ENCODE results near the gene IMMP2L. TPM values are rescaled to one million over a fixed set of nuclear protein-coding genes. Genes with fewer than 3 reads are reported as not detected.

The IMMP2L gene
- total RNA-seq, 1 donor from 2014 or later: 31.9 TPM

DNA sequence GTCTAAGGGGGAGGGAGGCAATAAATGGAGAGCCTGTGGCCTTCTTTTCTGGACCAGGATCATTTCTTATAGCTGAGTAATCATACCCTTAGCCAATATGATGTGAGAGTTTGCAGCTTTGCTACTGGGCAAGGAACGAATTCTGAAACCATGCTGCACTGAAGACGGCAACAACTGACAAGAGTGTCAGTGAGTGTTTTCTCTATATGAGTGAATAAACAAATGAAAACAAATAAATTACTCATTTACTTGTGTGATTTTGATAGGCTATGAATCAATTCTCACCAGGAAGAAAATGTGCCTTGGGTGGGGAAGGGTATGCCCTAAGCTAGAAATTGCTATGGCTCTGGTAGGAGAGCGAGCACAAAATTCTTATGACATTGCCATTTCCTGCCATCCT lies 550.8 kb downstream of the IMMP2L start:
- no peaks in the 10 kb centered on the region for H3K9me3 Mint-ChIP-seq
- POLR2A ChIA-PET: no interaction called here
- no peaks in the 10 kb centered on the region for H3K36me3 Mint-ChIP-seq (ENCODE audit: low read depth)
- CTCF ChIA-PET: no interaction called here
- intact Hi-C loops (cut with micrococcal nuclease): loop anchor here (2.0 kb wide), 1 partner anchor 13 kb away; no protein-coding TSS in a partner anchor
- DNase-seq (no peak), ATAC-seq (ENCODE audit: low read depth) (no peak)
- peaks cover 26% of the 10 kb centered on the region for H3K4me1 Mint-ChIP-seq
- no peaks in the 10 kb centered on the region for H3K27me3 Mint-ChIP-seq
- no peak overlapping the region for H3K4me3 Mint-ChIP-seq
- no peak overlapping the region for H3K27ac Mint-ChIP-seq
- TF ChIP-seq, protein P1, sequence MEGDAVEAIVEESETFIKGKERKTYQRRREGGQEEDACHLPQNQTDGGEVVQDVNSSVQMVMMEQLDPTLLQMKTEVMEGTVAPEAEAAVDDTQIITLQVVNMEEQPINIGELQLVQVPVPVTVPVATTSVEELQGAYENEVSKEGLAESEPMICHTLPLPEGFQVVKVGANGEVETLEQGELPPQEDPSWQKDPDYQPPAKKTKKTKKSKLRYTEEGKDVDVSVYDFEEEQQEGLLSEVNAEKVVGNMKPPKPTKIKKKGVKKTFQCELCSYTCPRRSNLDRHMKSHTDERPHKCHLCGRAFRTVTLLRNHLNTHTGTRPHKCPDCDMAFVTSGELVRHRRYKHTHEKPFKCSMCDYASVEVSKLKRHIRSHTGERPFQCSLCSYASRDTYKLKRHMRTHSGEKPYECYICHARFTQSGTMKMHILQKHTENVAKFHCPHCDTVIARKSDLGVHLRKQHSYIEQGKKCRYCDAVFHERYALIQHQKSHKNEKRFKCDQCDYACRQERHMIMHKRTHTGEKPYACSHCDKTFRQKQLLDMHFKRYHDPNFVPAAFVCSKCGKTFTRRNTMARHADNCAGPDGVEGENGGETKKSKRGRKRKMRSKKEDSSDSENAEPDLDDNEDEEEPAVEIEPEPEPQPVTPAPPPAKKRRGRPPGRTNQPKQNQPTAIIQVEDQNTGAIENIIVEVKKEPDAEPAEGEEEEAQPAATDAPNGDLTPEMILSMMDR (IDR thresholded peaks at IDR 0.05): no peak

DNA sequence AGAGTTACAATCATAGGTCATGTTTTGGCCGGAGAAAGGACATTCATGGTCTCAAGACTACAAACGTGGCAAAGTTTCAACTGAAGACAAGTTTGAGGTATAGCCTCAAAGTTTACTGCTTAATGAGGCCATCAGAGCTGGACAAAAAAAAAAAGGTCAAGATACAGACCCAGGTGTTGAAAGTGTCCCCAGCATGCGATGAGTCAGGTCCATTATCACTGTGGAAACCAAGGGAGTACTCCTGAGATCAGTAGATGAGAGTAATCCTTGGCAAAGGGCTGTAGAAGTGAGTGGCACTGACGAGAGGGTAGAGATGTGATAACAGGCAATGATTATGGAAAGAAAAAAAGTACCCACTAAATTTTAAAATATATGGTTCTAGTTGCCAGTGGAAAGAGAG lies 551.5 kb downstream of the IMMP2L start:
- TF ChIP-seq, protein P1 (IDR thresholded peaks at IDR 0.05): no peak
- no peaks in the 10 kb centered on the region for H3K36me3 Mint-ChIP-seq (ENCODE audit: low read depth)
- H3K4me1 Mint-ChIP-seq: peaks cover 26% of the 10 kb centered on the region
- H3K9me3 Mint-ChIP-seq: no peaks in the 10 kb centered on the region
- POLR2A ChIA-PET: no interaction called here
- DNase-seq: no peak
- no peak overlapping the region for H3K4me3 Mint-ChIP-seq
- H3K27me3 Mint-ChIP-seq: no peaks in the 10 kb centered on the region
- intact Hi-C loops (cut with micrococcal nuclease): loop anchor here (2.0 kb wide), 1 partner anchor 14 kb away; no protein-coding TSS in a partner anchor
- no peak overlapping the region for H3K27ac Mint-ChIP-seq
- CTCF ChIA-PET: no interaction called here
- no peak for ATAC-seq (ENCODE audit: low read depth)

DNA sequence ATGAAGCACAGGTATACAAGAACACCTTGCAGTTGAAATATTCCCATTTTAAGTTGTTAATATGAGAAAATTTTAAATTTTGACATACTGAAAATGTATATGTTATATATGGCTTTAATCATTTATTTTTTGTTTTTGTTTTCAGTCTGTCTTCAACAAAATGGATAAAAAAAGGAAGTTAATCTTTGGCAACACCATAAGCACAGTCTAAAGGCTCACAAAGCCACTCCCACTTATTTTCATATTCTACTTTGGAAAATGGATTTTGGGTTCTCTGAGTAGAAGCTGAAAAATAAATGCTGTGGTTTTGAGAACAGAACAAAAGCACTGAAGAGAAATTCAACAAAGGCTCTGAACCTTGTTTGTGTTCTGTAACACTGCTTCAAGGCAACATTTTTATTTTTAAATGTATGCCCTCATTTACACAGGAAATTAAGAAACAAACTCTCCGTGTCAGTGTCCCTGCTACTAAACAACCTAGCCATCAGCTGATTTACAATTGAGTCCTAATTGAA lies 552.7 kb downstream of the IMMP2L start:
- DNase-seq (no peak), ATAC-seq (ENCODE audit: low read depth) (no peak)
- ChIA-PET POLR2A (interaction anchor here (0.5 kb wide), 1 partner anchor 38 kb away, joined by 4 read pairs; no protein-coding TSS in a partner anchor), CTCF (no interaction called here)
- Mint-ChIP-seq H3K27me3 (no peaks in the 10 kb centered on the region), H3K4me1 (peaks cover 22% of the 10 kb centered on the region), H3K9me3 (no peaks in the 10 kb centered on the region), H3K27ac (no peak overlapping the region), H3K36me3 (ENCODE audit: low read depth) (no peaks in the 10 kb centered on the region), H3K4me3 (no peak overlapping the region)
- intact Hi-C loops (cut with micrococcal nuclease): loop anchor here (2.0 kb wide), 1 partner anchor 15 kb away; no protein-coding TSS in a partner anchor
- TF ChIP-seq, protein P1 (IDR thresholded peaks at IDR 0.05): no peak

- TF ChIP-seq, protein P1 (IDR thresholded peaks at IDR 0.05): no peak
- no peaks in the 10 kb centered on the region for H3K36me3 Mint-ChIP-seq (ENCODE audit: low read depth)
- POLR2A ChIA-PET: no interaction called here
- H3K9me3 Mint-ChIP-seq: no peaks in the 10 kb centered on the region
- H3K27me3 Mint-ChIP-seq: no peaks in the 10 kb centered on the region
- intact Hi-C loops (cut with micrococcal nuclease): no loop called here
- no peak overlapping the region for H3K4me3 Mint-ChIP-seq
- DNase-seq: no peak
- no peak for ATAC-seq (ENCODE audit: low read depth)
- no peak overlapping the region for H3K27ac Mint-ChIP-seq
- CTCF ChIA-PET: no interaction called here
- no peaks in the 10 kb centered on the region for H3K4me1 Mint-ChIP-seq
These were observed 555.6 kb downstream of the IMMP2L start for GRCh38 chr7:111006691-111007090.

- Mint-ChIP-seq H3K27me3 (no peaks in the 10 kb centered on the region), H3K4me1 (no peaks in the 10 kb centered on the region), H3K36me3 (ENCODE audit: low read depth) (no peaks in the 10 kb centered on the region), H3K4me3 (no peak overlapping the region), H3K9me3 (no peaks in the 10 kb centered on the region), H3K27ac (no peak overlapping the region)
- ChIA-PET CTCF (no interaction called here), POLR2A (no interaction called here)
- no peak for ATAC-seq (ENCODE audit: low read depth)
- TF ChIP-seq, protein P1 (IDR thresholded peaks at IDR 0.05): no peak
- intact Hi-C loops (cut with micrococcal nuclease): no loop called here
- no peak for DNase-seq
These were observed 556.3 kb downstream of the IMMP2L start for GRCh38 chr7:111006040-111006439.
